ENCODE data around the gene MGAT5.

The MGAT5 gene

DNA sequence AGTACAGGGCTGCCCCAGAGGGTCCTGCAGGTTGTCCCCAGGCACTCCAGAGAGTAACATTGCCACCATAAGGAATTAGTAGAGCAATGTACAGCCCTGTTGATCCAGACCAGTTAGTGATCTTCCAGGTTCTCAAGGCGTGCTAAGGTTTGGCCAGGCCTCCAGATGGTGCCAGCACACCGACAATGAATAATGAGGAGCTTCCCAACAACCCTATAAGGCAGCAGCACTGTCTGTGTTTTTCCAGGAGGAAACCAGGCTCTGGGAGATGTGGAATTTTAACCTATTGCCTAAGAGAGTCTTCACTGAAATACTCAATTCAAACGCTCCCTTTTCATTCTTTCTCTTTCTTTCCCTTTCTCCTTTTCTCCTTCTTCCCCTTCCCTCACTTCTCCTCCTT is 122.1 kb downstream of the MGAT5 start:
- TF ChIP-seq ZFX (IDR thresholded peaks at IDR 0.05), result no peak
- TF ChIP-seq, protein P1, sequence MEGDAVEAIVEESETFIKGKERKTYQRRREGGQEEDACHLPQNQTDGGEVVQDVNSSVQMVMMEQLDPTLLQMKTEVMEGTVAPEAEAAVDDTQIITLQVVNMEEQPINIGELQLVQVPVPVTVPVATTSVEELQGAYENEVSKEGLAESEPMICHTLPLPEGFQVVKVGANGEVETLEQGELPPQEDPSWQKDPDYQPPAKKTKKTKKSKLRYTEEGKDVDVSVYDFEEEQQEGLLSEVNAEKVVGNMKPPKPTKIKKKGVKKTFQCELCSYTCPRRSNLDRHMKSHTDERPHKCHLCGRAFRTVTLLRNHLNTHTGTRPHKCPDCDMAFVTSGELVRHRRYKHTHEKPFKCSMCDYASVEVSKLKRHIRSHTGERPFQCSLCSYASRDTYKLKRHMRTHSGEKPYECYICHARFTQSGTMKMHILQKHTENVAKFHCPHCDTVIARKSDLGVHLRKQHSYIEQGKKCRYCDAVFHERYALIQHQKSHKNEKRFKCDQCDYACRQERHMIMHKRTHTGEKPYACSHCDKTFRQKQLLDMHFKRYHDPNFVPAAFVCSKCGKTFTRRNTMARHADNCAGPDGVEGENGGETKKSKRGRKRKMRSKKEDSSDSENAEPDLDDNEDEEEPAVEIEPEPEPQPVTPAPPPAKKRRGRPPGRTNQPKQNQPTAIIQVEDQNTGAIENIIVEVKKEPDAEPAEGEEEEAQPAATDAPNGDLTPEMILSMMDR (conservative IDR thresholded peaks at IDR 0.05), result no peak
- no peak overlapping the region for H3K27ac ChIP-seq

DNA sequence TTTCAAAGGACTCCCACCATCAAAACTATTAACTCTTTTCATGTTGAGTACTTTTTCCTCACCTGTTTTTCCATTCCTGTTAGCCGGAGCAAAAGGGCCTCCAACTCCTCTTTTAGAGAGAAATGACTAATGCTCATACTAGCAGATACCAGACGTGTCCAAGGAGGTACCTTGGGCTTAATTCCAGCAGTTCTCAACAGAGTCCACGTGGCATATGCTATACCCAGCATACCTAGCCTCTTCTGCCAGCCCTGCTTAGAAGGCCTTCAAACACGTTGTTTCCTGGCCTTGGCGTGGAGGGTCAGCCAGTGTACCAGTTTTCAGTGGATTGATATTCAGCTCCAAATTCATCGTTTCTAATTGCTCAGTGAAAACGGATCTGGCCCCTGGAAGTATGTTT is 123.9 kb downstream of the MGAT5 start:
- TF ChIP-seq, protein P1 (conservative IDR thresholded peaks at IDR 0.05), result no peak
- no peak for TF ChIP-seq ZFX (IDR thresholded peaks at IDR 0.05)
- no peak overlapping the region for H3K27ac ChIP-seq

DNA sequence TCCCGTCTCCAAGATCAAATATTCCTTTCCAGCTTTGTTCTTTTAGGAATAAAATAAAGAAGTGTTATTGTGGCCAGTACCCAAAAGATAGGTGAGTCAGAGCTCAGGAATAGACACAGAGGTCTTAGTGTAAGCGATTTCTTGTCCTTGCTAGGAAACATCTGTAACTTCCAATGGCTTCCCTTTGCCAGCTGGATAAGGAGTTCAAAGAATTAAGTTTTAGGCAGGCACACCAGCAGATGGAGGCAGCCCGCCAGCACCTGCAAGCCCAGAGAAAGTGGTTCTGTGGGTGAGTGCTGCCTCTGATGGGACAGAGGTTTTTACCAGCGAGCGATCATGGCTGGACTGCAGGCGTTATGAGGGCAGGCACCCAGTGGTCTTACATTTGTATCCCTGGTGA is 125.4 kb downstream of the MGAT5 start:
- TF ChIP-seq, protein P1 (conservative IDR thresholded peaks at IDR 0.05), result no peak
- no peak for TF ChIP-seq ZFX (IDR thresholded peaks at IDR 0.05)
- H3K27ac ChIP-seq, result no peak overlapping the region

- TF ChIP-seq ZFX (IDR thresholded peaks at IDR 0.05), result no peak
- TF ChIP-seq, protein P1 (conservative IDR thresholded peaks at IDR 0.05), result no peak
- no peak overlapping the region for H3K27ac ChIP-seq
These were observed 125.8 kb downstream of the MGAT5 start for GRCh38 chr2:134379722-134380121.

- no peak overlapping the region for H3K27ac ChIP-seq
- no peak for TF ChIP-seq ZFX (IDR thresholded peaks at IDR 0.05)
- TF ChIP-seq, protein P1 (conservative IDR thresholded peaks at IDR 0.05), result no peak
These were observed 127.3 kb downstream of the MGAT5 start for GRCh38 chr2:134381141-134381540.

GRCh38 chr2:134384131-134384530 is 130.3 kb downstream of the MGAT5 start:
- H3K27ac ChIP-seq, result no peak overlapping the region
- TF ChIP-seq, protein P1 (conservative IDR thresholded peaks at IDR 0.05), result no peak
- TF ChIP-seq ZFX (IDR thresholded peaks at IDR 0.05), result no peak

DNA sequence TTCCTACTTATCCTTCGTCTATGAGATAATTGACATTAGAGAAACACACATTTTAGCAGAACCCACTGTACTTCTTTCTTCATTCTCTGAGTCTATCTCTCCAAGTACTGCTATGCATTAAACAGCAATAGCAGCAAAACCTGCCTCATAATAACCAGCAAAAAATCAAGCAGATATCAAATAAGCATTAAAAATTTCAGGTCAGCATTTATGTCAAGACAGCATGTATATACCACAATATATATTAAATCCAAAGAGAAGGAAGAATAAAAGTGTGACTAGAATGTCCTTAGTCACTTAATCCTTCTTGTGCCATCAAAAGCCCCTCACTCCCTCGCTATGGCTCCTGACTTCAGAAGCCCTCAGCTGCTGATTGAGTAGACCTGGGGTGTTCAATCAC is 131.3 kb downstream of the MGAT5 start:
- TF ChIP-seq, protein P1 (conservative IDR thresholded peaks at IDR 0.05), result no peak
- no peak for TF ChIP-seq ZFX (IDR thresholded peaks at IDR 0.05)
- no peak overlapping the region for H3K27ac ChIP-seq
